Activated CD8-positive, alpha-beta memory T cell treated with anti-CD3 and anti-CD28 coated beads, Interleukin-2, amount 50 U/mL, for 1 hour (primary cell): ENCODE measurements around the gene PSMB7.

Experiments used
- DNase-seq: peaks from one replicate; pipeline ENCODE4 v3.0.0-alpha.2; 2020; ENCODE audit errors: extremely low read depth

The PSMB7 gene

GRCh38 chr9:124356745-124357390 is 58.4 kb downstream of the PSMB7 start:
- no peak for DNase-seq

GRCh38 chr9:124355941-124356744 is 59.1 kb downstream of the PSMB7 start:
- no peak for DNase-seq

- no peak for DNase-seq
These were observed 60.0 kb downstream of the PSMB7 start for GRCh38 chr9:124355039-124355940.

- no peak for DNase-seq
These were observed 60.8 kb downstream of the PSMB7 start for GRCh38 chr9:124354346-124355038.

GRCh38 chr9:124353811-124354274 is 61.4 kb downstream of the PSMB7 start:
- DNase-seq: no peak

- DNase-seq: no peak
These were observed 62.0 kb downstream of the PSMB7 start for GRCh38 chr9:124353166-124353768.

GRCh38 chr9:124352616-124353015 is 62.6 kb downstream of the PSMB7 start:
- DNase-seq: no peak

GRCh38 chr9:124351672-124352468 is 63.4 kb downstream of the PSMB7 start:
- no peak for DNase-seq

- no peak for DNase-seq
These were observed 64.6 kb downstream of the PSMB7 start for GRCh38 chr9:124350494-124351263.

GRCh38 chr9:124349675-124350493 is 65.4 kb downstream of the PSMB7 start:
- no peak for DNase-seq

GRCh38 chr9:124349267-124349666 is 66.0 kb downstream of the PSMB7 start:
- no peak for DNase-seq

GRCh38 chr9:124348831-124349230 is 66.4 kb downstream of the PSMB7 start:
- no peak for DNase-seq

GRCh38 chr9:124348363-124348762 is 66.9 kb downstream of the PSMB7 start:
- no peak for DNase-seq

- DNase-seq: no peak
These were observed 67.3 kb downstream of the PSMB7 start for GRCh38 chr9:124347968-124348358.

- DNase-seq: no peak
These were observed 67.9 kb downstream of the PSMB7 start for GRCh38 chr9:124347206-124347967.

- DNase-seq: no peak
These were observed 68.7 kb downstream of the PSMB7 start for GRCh38 chr9:124346347-124347163.

GRCh38 chr9:124345751-124346281 is 69.4 kb downstream of the PSMB7 start:
- no peak for DNase-seq
